Measurements from ENCODE around the gene HACD3. TPM values are rescaled to one million over a fixed set of nuclear protein-coding genes. Genes with fewer than 3 reads are reported as not detected.

Gene HACD3
- total and polyA plus RNA-seq, 2 donors (not counting 1 experiment from before 2014, with no cell fraction given): 80.7 to 95.6 TPM

- Histone ChIP-seq H2AFZ (ENCODE audit: low read length) (no peak overlapping the region), H3K4me1 (ENCODE audit: control insufficient read depth, extremely low read depth, insufficient read depth, low read length) (no peaks in the 10 kb centered on the region), H3K27ac (ENCODE audit: insufficient read depth, low read length) (no peak overlapping the region), H3K27me3 (ENCODE audit: control insufficient read depth, insufficient read depth, low read length) (no peaks in the 10 kb centered on the region), H3K4me2 (ENCODE audit: extremely low read depth, insufficient read depth, low read length) (no peak overlapping the region), H3K36me3 (ENCODE audit: control insufficient read depth, insufficient read depth, low read length) (peaks cover 9% of the 10 kb centered on the region), H3K9me3 (ENCODE audit: control insufficient read depth, insufficient read depth, low read depth, low read length) (no peaks in the 10 kb centered on the region), H4K20me1 (ENCODE audit: control insufficient read depth, extremely low read depth, insufficient read depth, low read length) (no peaks in the 10 kb centered on the region), H3K9ac (ENCODE audit: insufficient read depth, low read length) (no peak overlapping the region), H3K79me2 (ENCODE audit: control insufficient read depth, insufficient read depth, low read length) (no peaks in the 10 kb centered on the region), H3K4me3 (replicated peaks in 1 of 4; ENCODE audit: control extremely low read depth in 1 of 4, insufficient read depth in 1 of 4, low read depth in 3 of 4, low read length in 4 of 4) (no peak overlapping the region)
- no peak for DNase-seq (ENCODE audit: low read depth in 2 of 2)
- TF ChIP-seq EZH2 (IDR thresholded peaks at IDR 0.05; ENCODE audit: low read length, missing control alignments): no peak
- TF ChIP-seq CTCF (conservative IDR thresholded peaks at IDR 0.05 in 1 of 2, IDR thresholded peaks at IDR 0.05 in 1 of 2; ENCODE audit: low read depth in 1 of 2, low read length in 2 of 2): no peak
These were observed 39.5 kb downstream of the HACD3 start for GRCh38 chr15:65569728-65570127.

- TF ChIP-seq CTCF (conservative IDR thresholded peaks at IDR 0.05 in 1 of 2, IDR thresholded peaks at IDR 0.05 in 1 of 2; ENCODE audit: low read depth in 1 of 2, low read length in 2 of 2) (no peak), EZH2 (IDR thresholded peaks at IDR 0.05; ENCODE audit: low read length, missing control alignments) (no peak)
- Histone ChIP-seq H3K4me2 (ENCODE audit: extremely low read depth, insufficient read depth, low read length) (no peak overlapping the region), H3K9me3 (ENCODE audit: control insufficient read depth, insufficient read depth, low read depth, low read length) (no peaks in the 10 kb centered on the region), H3K79me2 (ENCODE audit: control insufficient read depth, insufficient read depth, low read length) (no peaks in the 10 kb centered on the region), H3K9ac (ENCODE audit: insufficient read depth, low read length) (no peak overlapping the region), H3K27me3 (ENCODE audit: control insufficient read depth, insufficient read depth, low read length) (no peaks in the 10 kb centered on the region), H3K36me3 (ENCODE audit: control insufficient read depth, insufficient read depth, low read length) (peaks cover 6% of the 10 kb centered on the region), H3K4me1 (ENCODE audit: control insufficient read depth, extremely low read depth, insufficient read depth, low read length) (no peaks in the 10 kb centered on the region), H3K27ac (ENCODE audit: insufficient read depth, low read length) (no peak overlapping the region), H3K4me3 (replicated peaks in 1 of 4; ENCODE audit: control extremely low read depth in 1 of 4, insufficient read depth in 1 of 4, low read depth in 3 of 4, low read length in 4 of 4) (no peak overlapping the region), H2AFZ (ENCODE audit: low read length) (no peak overlapping the region), H4K20me1 (ENCODE audit: control insufficient read depth, extremely low read depth, insufficient read depth, low read length) (no peaks in the 10 kb centered on the region)
- DNase-seq (ENCODE audit: low read depth in 2 of 2): no peak
These were observed 41.7 kb downstream of the HACD3 start for GRCh38 chr15:65571971-65572370.

- peak; percentile 27 to 91 for DNase-seq (ENCODE audit: low read depth in 2 of 2)
- Histone ChIP-seq H4K20me1 (ENCODE audit: control insufficient read depth, extremely low read depth, insufficient read depth, low read length) (no peaks in the 10 kb centered on the region), H3K36me3 (ENCODE audit: control insufficient read depth, insufficient read depth, low read length) (peaks cover 13% of the 10 kb centered on the region), H3K4me3 (replicated peaks in 1 of 4; ENCODE audit: control extremely low read depth in 1 of 4, insufficient read depth in 1 of 4, low read depth in 3 of 4, low read length in 4 of 4) (no peak overlapping the region), H3K4me1 (ENCODE audit: control insufficient read depth, extremely low read depth, insufficient read depth, low read length) (peaks cover 2% of the 10 kb centered on the region), H3K79me2 (ENCODE audit: control insufficient read depth, insufficient read depth, low read length) (no peaks in the 10 kb centered on the region), H3K9me3 (ENCODE audit: control insufficient read depth, insufficient read depth, low read depth, low read length) (no peaks in the 10 kb centered on the region), H3K27me3 (ENCODE audit: control insufficient read depth, insufficient read depth, low read length) (no peaks in the 10 kb centered on the region), H3K9ac (ENCODE audit: insufficient read depth, low read length) (no peak overlapping the region), H2AFZ (ENCODE audit: low read length) (no peak overlapping the region), H3K27ac (ENCODE audit: insufficient read depth, low read length) (no peak overlapping the region), H3K4me2 (ENCODE audit: extremely low read depth, insufficient read depth, low read length) (no peak overlapping the region)
- TF ChIP-seq EZH2 (IDR thresholded peaks at IDR 0.05; ENCODE audit: low read length, missing control alignments): no peak
- no peak for TF ChIP-seq CTCF (conservative IDR thresholded peaks at IDR 0.05 in 1 of 2, IDR thresholded peaks at IDR 0.05 in 1 of 2; ENCODE audit: low read depth in 1 of 2, low read length in 2 of 2)
These were observed 46.4 kb downstream of the HACD3 start for GRCh38 chr15:65576664-65577063.
